ENCODE measurements around the gene TNFAIP3. TPM values are rescaled to one million over a fixed set of nuclear protein-coding genes. Genes with fewer than 3 reads are reported as not detected.

The TNFAIP3 gene
- total RNA-seq, 2 donors from 2014 or later, result 9.6 to 12.5 TPM

GRCh38 chr6:137827977-137828810, 38.9 kb upstream of the TNFAIP3 start:
- ATAC-seq (no peak), DNase-seq (no peak)
- Histone ChIP-seq H3K36me3 (replicated peaks in 1 of 2; ENCODE audit: insufficient read depth in 1 of 2, low read depth in 2 of 2) (no peaks in the 10 kb centered on the region), H3K9me3 (no peaks in the 10 kb centered on the region), H3K4me3 (no peak overlapping the region), H3K4me1 (no peaks in the 10 kb centered on the region), H3K27ac (no peak overlapping the region), H3K27me3 (no peaks in the 10 kb centered on the region)
- no peak for TF ChIP-seq POLR2A (IDR thresholded peaks at IDR 0.05)
- TF ChIP-seq CTCF (IDR thresholded peaks at IDR 0.05), result no peak
- WGBS, 2 donors, result 85 to 86% methylated on average over 4 of the region's 4 CpGs
- intact Hi-C loops (cut with DNase I), result no loop called here

GRCh38 chr6:137829641-137830083, 37.4 kb upstream of the TNFAIP3 start:
- TF ChIP-seq CTCF (IDR thresholded peaks at IDR 0.05) (no peak), POLR2A (IDR thresholded peaks at IDR 0.05) (no peak)
- Histone ChIP-seq H3K9me3 (no peaks in the 10 kb centered on the region), H3K27ac (no peak overlapping the region), H3K4me3 (no peak overlapping the region), H3K4me1 (no peaks in the 10 kb centered on the region), H3K27me3 (no peaks in the 10 kb centered on the region), H3K36me3 (replicated peaks in 1 of 2; ENCODE audit: insufficient read depth in 1 of 2, low read depth in 2 of 2) (no peaks in the 10 kb centered on the region)
- ATAC-seq (no peak), DNase-seq (no peak)
- 82 to 88% methylated on average over 4 of the region's 4 CpGs for WGBS, 2 donors
- intact Hi-C loops (cut with DNase I), result no loop called here

GRCh38 chr6:137830511-137830911, 36.5 kb upstream of the TNFAIP3 start:
- Histone ChIP-seq H3K36me3 (replicated peaks in 1 of 2; ENCODE audit: insufficient read depth in 1 of 2, low read depth in 2 of 2) (no peaks in the 10 kb centered on the region), H3K27ac (no peak overlapping the region), H3K4me3 (no peak overlapping the region), H3K27me3 (no peaks in the 10 kb centered on the region), H3K4me1 (no peaks in the 10 kb centered on the region), H3K9me3 (no peaks in the 10 kb centered on the region)
- no peak for TF ChIP-seq CTCF (IDR thresholded peaks at IDR 0.05)
- TF ChIP-seq POLR2A (IDR thresholded peaks at IDR 0.05), result no peak
- ATAC-seq (no peak), DNase-seq (no peak)
- intact Hi-C loops (cut with DNase I), result no loop called here

GRCh38 chr6:137832110-137832509, 34.9 kb upstream of the TNFAIP3 start:
- no peak for ATAC-seq
- 73 to 81% methylated on average over 3 of the region's 3 CpGs for WGBS, 2 donors
- H3K27me3 ChIP-seq, result no peaks in the 10 kb centered on the region
- no peaks in the 10 kb centered on the region for H3K4me1 ChIP-seq
- no peaks in the 10 kb centered on the region for H3K9me3 ChIP-seq
- no peak for TF ChIP-seq CTCF (IDR thresholded peaks at IDR 0.05)
- TF ChIP-seq POLR2A (IDR thresholded peaks at IDR 0.05), result no peak
- H3K27ac ChIP-seq, result no peak overlapping the region
- no peak overlapping the region for H3K4me3 ChIP-seq
- no peaks in the 10 kb centered on the region for H3K36me3 ChIP-seq (replicated peaks in 1 of 2; ENCODE audit: insufficient read depth in 1 of 2, low read depth in 2 of 2)
- no peak for DNase-seq
- intact Hi-C loops (cut with DNase I), result no loop called here

- DNase-seq (no peak), ATAC-seq (no peak)
- Histone ChIP-seq H3K27ac (no peak overlapping the region), H3K4me1 (no peaks in the 10 kb centered on the region), H3K27me3 (no peaks in the 10 kb centered on the region), H3K9me3 (no peaks in the 10 kb centered on the region), H3K4me3 (no peak overlapping the region), H3K36me3 (replicated peaks in 1 of 2; ENCODE audit: insufficient read depth in 1 of 2, low read depth in 2 of 2) (no peaks in the 10 kb centered on the region)
- intact Hi-C loops (cut with DNase I), result no loop called here
- no peak for TF ChIP-seq CTCF (IDR thresholded peaks at IDR 0.05)
- no peak for TF ChIP-seq POLR2A (IDR thresholded peaks at IDR 0.05)
- WGBS, 2 donors, result 80 to 86% methylated on average over 3 of the region's 3 CpGs
Observed at GRCh38 chr6:137834508-137834907, 32.6 kb upstream of the TNFAIP3 start.
